GM23248 (cell line): ENCODE results near the gene IL17RC.

Experiments
- EZH2 ChIP-seq: fragments of 200-600 bp; sonication (generic); IDR thresholded peaks from 2 replicates; pipeline ENCODE4 v1.6.1; 2018; ENCODE audit warnings: antibody characterized with exemption, mild to moderate bottlenecking; ENCODE audit not compliant: insufficient read depth, poor library complexity, severe bottlenecking
- EZH2phosphoT487 ChIP-seq: fragments of 200-600 bp; sonication (generic); IDR thresholded peaks from 2 replicates; pipeline ENCODE4 v1.6.1; 2018; ENCODE audit warnings: antibody characterized with exemption, moderate library complexity, mild to moderate bottlenecking, low read depth; ENCODE audit not compliant: insufficient read depth

DNA sequence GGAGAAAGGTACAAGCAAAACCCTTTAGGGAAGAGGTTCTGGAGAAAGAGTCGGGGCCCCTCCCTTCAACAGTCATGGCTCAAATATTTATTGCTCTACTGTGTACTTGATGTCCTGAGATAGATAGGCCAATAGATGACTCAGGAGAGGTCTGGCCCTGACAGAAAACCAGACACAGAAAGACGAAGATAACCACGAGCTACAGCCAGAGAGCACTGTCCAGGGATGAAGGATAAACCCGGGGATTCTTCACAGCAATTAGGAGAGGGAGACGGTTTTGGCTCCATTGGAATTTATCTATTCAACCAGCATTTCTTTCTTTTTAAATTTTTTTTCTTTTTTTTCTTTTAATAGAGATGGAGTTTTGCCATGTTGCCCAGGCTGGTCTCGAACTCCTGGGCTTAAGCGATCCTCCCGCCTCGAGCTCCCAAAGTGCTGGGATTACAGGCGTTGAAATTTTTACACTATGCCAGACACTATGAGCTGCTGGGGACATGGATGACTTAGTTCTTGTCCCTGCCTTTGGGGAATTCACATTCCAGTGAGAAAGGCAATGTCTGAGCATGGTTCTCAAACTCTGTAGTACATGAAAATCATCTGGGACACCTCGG is 32.2 kb upstream of the IL17RC start:
- no peak for TF ChIP-seq EZH2
- no peak for TF ChIP-seq EZH2phosphoT487
